HepG2 (cell line): Measurements from ENCODE around the gene MYADML2. TPM values are rescaled to one million over a fixed set of nuclear protein-coding genes. Genes with fewer than 3 reads are reported as not detected.

ENCODE experiments used
- CERS6 ChIP-seq: sonication (generic); formaldehyde crosslinking; IDR thresholded peaks from 2 replicates; pipeline ENCODE4 v1.5.0; 2020; ENCODE audit warnings: missing genetic modification reagents
- GMEB2 ChIP-seq: IDR thresholded peaks from 2 replicates; pipeline ENCODE4 v1.6.1; 2016; ENCODE audit warnings: missing biosample characterization, missing genetic modification reagents, low read depth
- HNRNPK ChIP-seq: fragments of 200-400 bp; formaldehyde crosslinking; IDR thresholded peaks from 2 replicates; pipeline ENCODE4 v1.6.1; 2018; ENCODE audit warnings: low read length, low read depth, moderate library complexity, mild to moderate bottlenecking; ENCODE audit not compliant: poor library complexity, severe bottlenecking
- HNRNPLL ChIP-seq: fragments of 200-400 bp; formaldehyde crosslinking; IDR thresholded peaks from 2 replicates; pipeline ENCODE4 v1.6.1; 2017; ENCODE audit warnings: mild to moderate bottlenecking, low read depth, low read length; ENCODE audit not compliant: poor library complexity, severe bottlenecking
- KDM6A ChIP-seq: IDR thresholded peaks from 2 replicates; pipeline ENCODE4 v1.6.1; 2016; ENCODE audit warnings: low read depth
- MIER2 ChIP-seq: IDR thresholded peaks from 2 replicates; pipeline ENCODE4 v1.6.1; 2016; ENCODE audit warnings: missing biosample characterization, missing genetic modification reagents
- MTA1 ChIP-seq: sonication (generic); formaldehyde crosslinking; IDR thresholded peaks from 2 replicates; pipeline ENCODE4 v1.4.0; 2020; ENCODE audit warnings: missing genetic modification reagents, mild to moderate bottlenecking, borderline replicate concordance
- MYC ChIP-seq: sonication (generic); formaldehyde crosslinking; IDR thresholded peaks from 2 replicates; pipeline ENCODE4 v1.9.0; 2021; ENCODE audit warnings: missing genetic modification reagents, borderline replicate concordance
- PCBP2 ChIP-seq: fragments of 200-400 bp; formaldehyde crosslinking; optimal IDR thresholded peaks from 2 replicates; pipeline ENCODE3; 2018; ENCODE audit warnings: low read length, low read depth; ENCODE audit not compliant: poor library complexity, severe bottlenecking
- PHF20 ChIP-seq: sonication (generic); formaldehyde crosslinking; IDR thresholded peaks from 2 replicates; pipeline ENCODE4 v1.5.0; 2020; ENCODE audit warnings: mild to moderate bottlenecking, missing genetic modification reagents
- SRF ChIP-seq: IDR thresholded peaks from 2 replicates; pipeline ENCODE4 v1.6.1; 2011; ENCODE audit warnings: mild to moderate bottlenecking, low read depth, low read length, moderate library complexity
- ZFP90 ChIP-seq: sonication (generic); formaldehyde crosslinking; IDR thresholded peaks from 2 replicates; pipeline ENCODE4 v1.8.0; 2022; ENCODE audit warnings: missing genetic modification reagents, mild to moderate bottlenecking, inconsistent platforms, borderline replicate concordance
- ZMYM4 ChIP-seq: sonication (generic); formaldehyde crosslinking; IDR thresholded peaks from 2 replicates; pipeline ENCODE4 v1.8.1; 2023; ENCODE audit warnings: mild to moderate bottlenecking, missing genetic modification reagents
- ZNF280D ChIP-seq: sonication (generic); formaldehyde crosslinking; IDR thresholded peaks from 2 replicates; pipeline ENCODE4 v1.5.1; 2020; ENCODE audit warnings: mild to moderate bottlenecking, missing genetic modification reagents
- ZNF550 ChIP-seq: sonication (generic); formaldehyde crosslinking; IDR thresholded peaks from 2 replicates; pipeline ENCODE4 v1.4.0; 2020; ENCODE audit warnings: mild to moderate bottlenecking, missing genetic modification reagents, borderline replicate concordance
- ZNF556 ChIP-seq: sonication (generic); formaldehyde crosslinking; IDR thresholded peaks from 2 replicates; pipeline ENCODE4 v1.4.0; 2020; ENCODE audit warnings: mild to moderate bottlenecking, missing genetic modification reagents, borderline replicate concordance
- ZNF563 ChIP-seq: sonication (generic); formaldehyde crosslinking; IDR thresholded peaks from 2 replicates; pipeline ENCODE4 v1.8.0; 2022; ENCODE audit warnings: mild to moderate bottlenecking, moderate library complexity, missing genetic modification reagents
- ZNF580 ChIP-seq: IDR thresholded peaks from 2 replicates; pipeline ENCODE4 v1.6.1; 2016; ENCODE audit warnings: low read depth, borderline replicate concordance
- ZNF670 ChIP-seq: sonication (generic); formaldehyde crosslinking; IDR thresholded peaks from 2 replicates; pipeline ENCODE4 v1.8.0; 2022; ENCODE audit warnings: mild to moderate bottlenecking, missing genetic modification reagents, borderline replicate concordance
- ZSCAN31 ChIP-seq: sonication (generic); formaldehyde crosslinking; IDR thresholded peaks from 2 replicates; pipeline ENCODE4 v1.5.0; 2020; ENCODE audit warnings: low read depth, mild to moderate bottlenecking, missing genetic modification reagents
- polyA plus RNA-seq, 8 experiments: library from polyadenylated mRNA; depleted of rRNA in 3 of 8; stranded (reverse) in 7 of 8; unstranded in 1 of 8; fragments of >200 nt; fragmentation: Illumina TruSeq in 4 of 8; extraction: Trizol in 4 of 8; gene quantifications; 2 replicates each; pipeline versions ENCODE4 v1.2.1 to v1.2.3, GENCODE V29; 2011 to 2016; ENCODE audit warnings: low read depth in 4 of 8, missing spikeins in 1 of 8, mixed read lengths in 1 of 8; ENCODE audit not compliant: insufficient read depth in 1 of 8
- total RNA-seq, 5 experiments: library from RNA; depleted of rRNA; stranded (reverse); fragments of >200 nt; fragmentation: Illumina TruSeq; extraction: Trizol; gene quantifications; 2 replicates each; pipeline ENCODE4 v1.2.3, GENCODE V29; 2016; ENCODE audit warnings: low read depth in 1 of 5
- TF ChIP-seq, protein P1 (sequence below): IDR thresholded peaks from 2 replicates; pipeline ENCODE4 v1.6.1; 2018; ENCODE audit warnings: missing genetic modification reagents

Gene MYADML2
- total and polyA plus RNA-seq, 2 of the 13 experiments (the other 11 are each of a cell fraction or from before 2014, with no cell fraction given): not detected

- TF ChIP-seq HNRNPK (peak; percentile 100), ZNF670 (CRISPR knock-in tag) (peak; percentile 88), KDM6A (CRISPR knock-in tag) (peak; percentile 89), PCBP2 (no peak), ZNF556 (CRISPR knock-in tag) (peak; percentile 95), CERS6 (no peak), ZNF550 (CRISPR knock-in tag) (peak; percentile 32; the same call in 1 of the 2 replicates), ZNF280D (no peak; the same call in 1 of the 2 replicates), HNRNPLL (no peak), ZMYM4 (CRISPR knock-in tag) (no peak), ZNF580 (peak; percentile 99; the same call in 1 of the 2 replicates), MTA1 (CRISPR knock-in tag) (peak; percentile 89), ZSCAN31 (CRISPR knock-in tag) (peak; percentile 56; the same call in 1 of the 2 replicates), MYC (peak; percentile 97), MIER2 (peak; percentile 35; the same call in 1 of the 2 replicates), SRF (no peak), PHF20 (CRISPR knock-in tag) (no peak), GMEB2 (CRISPR knock-in tag) (no peak), ZNF563 (CRISPR knock-in tag) (0 out of 2 replicates have a peak, but pooled peaks have one; percentile 15), ZFP90 (CRISPR knock-in tag) (peak; percentile 17; the same call in 1 of the 2 replicates)
- TF ChIP-seq, protein P1, sequence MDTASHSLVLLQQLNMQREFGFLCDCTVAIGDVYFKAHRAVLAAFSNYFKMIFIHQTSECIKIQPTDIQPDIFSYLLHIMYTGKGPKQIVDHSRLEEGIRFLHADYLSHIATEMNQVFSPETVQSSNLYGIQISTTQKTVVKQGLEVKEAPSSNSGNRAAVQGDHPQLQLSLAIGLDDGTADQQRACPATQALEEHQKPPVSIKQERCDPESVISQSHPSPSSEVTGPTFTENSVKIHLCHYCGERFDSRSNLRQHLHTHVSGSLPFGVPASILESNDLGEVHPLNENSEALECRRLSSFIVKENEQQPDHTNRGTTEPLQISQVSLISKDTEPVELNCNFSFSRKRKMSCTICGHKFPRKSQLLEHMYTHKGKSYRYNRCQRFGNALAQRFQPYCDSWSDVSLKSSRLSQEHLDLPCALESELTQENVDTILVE (CRISPR knock-in tag): peak; percentile 86; the same call in 1 of the 2 replicates
Measured at GRCh38 chr17:81966343-81967243, 19.6 kb upstream of the MYADML2 start (continued).
